Kidney glomerular epithelial cell (primary cell): ENCODE measurements around the gene CMTM7.

Experiments
- DNase-seq: peaks from one replicate; lab custom pipeline; 2025; lab: John Stamatoyannopoulos, UW

The CMTM7 gene

GRCh38 chr3:32391643-32392535 lies at the start of gene CMTM7:
CMTM7 (plus strand) TSS chr3:32391853; CDS start chr3:32391907, 54 bp downstream.
- DNase-seq: peak; percentile 22

GRCh38 chr3:32347343-32348125 lies 44.1 kb upstream of the CMTM7 start:
- peak; percentile 53 for DNase-seq

DNA sequence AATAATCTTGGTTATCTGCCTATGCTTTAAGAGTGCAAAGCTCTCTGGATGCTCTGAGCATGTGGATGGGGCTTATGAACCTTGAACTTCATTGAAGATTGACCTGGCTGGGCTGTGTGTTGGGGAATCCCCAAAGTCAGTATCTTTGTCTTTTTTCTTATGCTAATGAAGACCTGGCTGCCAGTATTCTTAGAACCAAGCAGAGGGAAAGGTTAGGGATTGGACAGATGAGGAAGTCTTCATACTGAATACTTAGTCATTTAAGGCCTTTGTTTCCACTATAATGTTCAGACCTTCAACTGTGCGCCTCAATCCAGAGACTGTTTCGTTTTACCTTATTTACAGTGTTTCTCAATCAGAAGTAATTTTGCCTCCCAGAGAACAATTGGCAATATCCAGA lies 42.5 kb upstream of the CMTM7 start:
- DNase-seq: no peak

GRCh38 chr3:32352563-32352962 lies 39.1 kb upstream of the CMTM7 start:
- no peak for DNase-seq

- no peak for DNase-seq
Measured at GRCh38 chr3:32353351-32353750, 38.3 kb upstream of the CMTM7 start.

DNA sequence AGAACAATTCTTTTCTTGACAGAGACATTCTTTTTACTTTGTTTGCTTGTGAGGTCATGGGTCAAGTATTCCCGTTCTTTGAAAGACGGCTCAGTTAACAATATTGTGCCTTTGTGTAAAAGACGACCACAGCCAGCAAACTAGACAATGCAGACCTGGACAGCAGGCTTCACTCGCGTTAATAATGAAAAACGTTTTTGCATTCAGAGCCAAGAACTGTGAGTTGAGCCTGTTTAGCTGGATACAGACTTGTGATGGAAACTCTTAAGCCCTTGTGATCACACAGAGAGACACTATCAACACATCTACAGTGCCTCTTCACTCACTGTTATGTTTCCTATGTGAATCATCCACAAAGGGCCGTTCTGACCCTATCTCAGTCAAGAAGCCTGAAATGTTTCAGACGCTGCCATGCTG lies 37.3 kb upstream of the CMTM7 start:
- no peak for DNase-seq

DNA sequence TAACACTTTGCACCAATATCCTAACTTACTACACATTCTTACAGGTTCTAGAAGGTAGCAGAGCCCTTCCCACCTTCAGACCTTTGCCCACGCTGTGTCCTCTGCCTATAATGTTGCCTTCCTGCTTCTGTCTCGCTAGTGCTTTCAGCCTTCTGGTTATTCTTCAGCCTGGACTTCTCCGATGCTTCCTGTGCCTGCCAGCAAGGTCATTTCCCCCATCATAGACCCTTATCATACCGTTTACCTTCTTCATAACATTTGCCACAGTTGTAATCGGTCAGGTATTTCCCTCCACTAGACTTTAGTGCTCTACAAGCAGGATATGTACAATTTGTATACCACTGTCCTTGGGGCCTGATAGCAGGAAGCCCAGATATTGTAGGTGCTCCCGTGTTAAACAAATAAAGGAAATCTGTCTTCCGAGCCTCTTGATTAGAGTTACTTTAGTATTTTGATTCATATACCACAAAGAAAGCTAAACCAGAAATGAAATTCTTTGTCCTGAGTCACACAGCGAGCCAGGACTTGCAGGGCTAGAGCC lies 35.8 kb upstream of the CMTM7 start:
- no peak for DNase-seq

- no peak for DNase-seq
Measured at GRCh38 chr3:32359766-32360492, 31.7 kb upstream of the CMTM7 start.

GRCh38 chr3:32360493-32360827 lies 31.2 kb upstream of the CMTM7 start:
- DNase-seq: no peak

GRCh38 chr3:32366638-32367397 lies 24.8 kb upstream of the CMTM7 start:
- DNase-seq: no peak

DNA sequence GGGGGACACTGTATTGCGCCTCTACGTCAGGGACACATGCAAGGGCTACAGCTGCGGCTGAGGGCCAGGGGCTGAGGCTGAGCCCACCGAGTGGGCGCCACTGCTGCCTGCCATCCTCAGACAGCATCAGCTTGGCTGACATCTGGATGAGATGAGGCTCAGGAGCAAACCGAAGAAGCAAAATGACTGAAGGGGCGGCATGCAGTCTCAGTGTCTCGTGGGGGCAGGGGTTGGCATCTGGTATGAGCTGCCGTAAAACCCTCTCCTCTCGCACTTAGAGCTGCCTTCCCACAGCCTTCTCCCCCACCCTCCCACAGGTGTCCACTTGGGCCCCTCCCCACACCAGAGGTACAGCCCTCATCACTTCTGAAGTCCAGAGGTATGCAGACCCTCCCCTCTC lies 24.2 kb upstream of the CMTM7 start:
- DNase-seq: no peak

GRCh38 chr3:32371461-32372212 lies 20.0 kb upstream of the CMTM7 start:
- DNase-seq: no peak

DNA sequence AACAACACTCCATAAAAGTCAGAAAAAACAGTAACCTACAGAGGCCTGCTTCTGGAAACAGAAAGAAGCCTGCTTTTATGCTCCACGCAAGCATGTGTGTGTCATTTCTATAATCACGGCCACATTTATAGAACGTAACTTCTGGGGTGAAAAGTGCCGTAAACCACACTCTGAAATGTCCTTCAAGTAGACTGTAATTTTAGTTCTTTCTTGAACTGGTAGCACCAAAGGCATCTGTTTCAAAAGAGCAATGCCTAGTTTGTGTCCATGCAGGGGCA lies 19.5 kb upstream of the CMTM7 start:
- DNase-seq: no peak

- DNase-seq: no peak
Measured at GRCh38 chr3:32373276-32373675, 18.4 kb upstream of the CMTM7 start.

DNA sequence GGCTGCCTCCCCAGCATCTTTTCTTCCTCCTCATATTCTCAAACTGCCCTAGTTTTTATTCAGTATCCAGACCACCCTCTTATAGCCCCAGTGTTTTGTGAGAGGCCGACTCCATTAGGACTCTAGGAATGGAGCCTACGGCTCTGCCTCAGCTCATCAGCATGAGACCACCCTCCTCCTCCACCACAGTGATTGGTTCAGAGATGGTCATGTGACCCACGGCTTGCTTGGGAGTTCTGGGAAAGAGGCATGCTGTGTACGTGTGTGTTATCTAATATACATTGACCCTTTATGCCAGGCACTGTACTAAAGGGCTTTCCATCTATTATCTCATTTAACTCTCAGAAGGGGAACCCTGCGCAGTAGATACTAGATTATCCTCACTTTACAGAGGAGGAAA lies 17.8 kb upstream of the CMTM7 start:
- no peak for DNase-seq

GRCh38 chr3:32374788-32375595 lies 16.7 kb upstream of the CMTM7 start:
- DNase-seq: peak; percentile 47

DNA sequence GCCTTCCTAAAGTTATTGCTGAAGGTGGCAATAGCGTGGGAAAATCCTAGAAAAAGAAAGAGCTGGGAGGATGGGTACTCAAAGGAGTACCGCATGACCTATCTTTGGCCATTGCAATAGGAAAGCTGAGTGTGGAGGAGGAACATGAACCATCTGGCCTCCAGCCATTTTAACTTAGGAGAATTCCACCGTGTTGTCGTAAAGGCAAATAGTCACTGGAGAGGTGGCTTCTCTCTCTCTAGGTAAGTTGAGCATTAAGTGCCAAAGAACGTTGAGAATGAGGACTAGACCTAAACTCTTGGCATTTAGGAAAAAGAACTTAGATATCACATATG lies 16.1 kb upstream of the CMTM7 start:
- DNase-seq: no peak

- DNase-seq: no peak
Measured at GRCh38 chr3:32376115-32376514, 15.5 kb upstream of the CMTM7 start.

DNA sequence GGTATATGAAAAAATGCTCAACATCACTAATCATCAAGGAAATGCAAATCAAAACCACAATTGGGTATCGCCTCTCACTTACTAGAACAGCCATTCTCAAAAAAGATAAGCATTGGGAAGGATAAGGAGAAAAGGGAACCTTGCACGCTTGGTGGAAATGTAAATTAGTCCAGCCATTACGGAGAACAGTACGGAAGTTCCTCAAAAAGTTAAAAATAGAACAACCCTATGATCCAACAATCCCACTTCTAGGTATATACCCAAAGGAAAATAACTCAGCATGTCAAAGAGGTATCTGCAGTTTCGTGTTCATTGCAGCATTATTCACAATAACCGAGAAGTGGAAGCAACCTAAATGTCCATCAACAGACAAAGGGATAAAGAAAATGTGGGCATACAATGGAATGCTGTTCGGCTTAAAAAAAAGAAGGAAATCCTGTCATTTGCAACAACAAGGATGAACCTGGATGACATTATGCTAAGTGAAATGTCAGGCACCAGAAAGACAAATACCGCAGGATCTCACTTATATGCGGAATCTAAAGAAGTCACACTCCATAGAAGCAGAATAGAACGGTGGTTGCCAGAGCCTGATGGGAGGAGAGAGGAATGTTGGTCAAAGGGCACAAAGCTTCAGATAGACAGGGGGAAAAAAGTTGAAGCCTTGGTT lies 11.7 kb upstream of the CMTM7 start:
- no peak for DNase-seq

DNA sequence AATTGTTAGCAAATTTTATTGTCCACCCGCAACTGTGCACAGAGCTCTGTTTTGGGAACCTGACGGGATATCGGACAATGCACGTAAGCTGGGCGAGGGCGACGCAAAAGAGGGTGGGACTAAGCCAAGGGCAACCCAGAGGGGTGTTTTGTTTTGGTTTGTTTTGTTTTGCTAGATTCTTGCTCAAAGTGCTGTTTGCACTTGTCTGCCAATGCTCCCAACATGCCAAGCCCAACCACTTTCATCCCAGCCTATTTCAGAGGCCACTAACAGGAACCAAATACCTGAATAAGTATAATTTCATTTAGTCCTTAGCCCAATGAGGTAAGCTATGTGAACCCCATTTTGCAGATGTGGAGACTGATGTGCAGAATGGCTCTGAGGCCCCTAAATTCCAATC lies 9.7 kb upstream of the CMTM7 start:
- no peak for DNase-seq
